Hair follicle dermal papilla cell (primary cell): ENCODE data around the gene MISP. TPM values are rescaled to one million over a fixed set of nuclear protein-coding genes. Genes with fewer than 3 reads are reported as not detected.

Source experiments
- small RNA-seq: library from RNA; depleted of rRNA; stranded (forward); fragments of <200 nt; gene quantifications from one replicate; pipeline ENCODE3, GENCODE V24; 2012
- total RNA-seq: library from RNA; depleted of rRNA; stranded (reverse); fragments of >200 nt; gene quantifications from 2 replicates; pipeline ENCODE4 v1.2.3, GENCODE V29; 2012

MISP gene
- total RNA-seq = under 0.01 TPM in 1 of 2 replicates, not detected in the other

GRCh38 chr19:750640-751423, at the start of gene MISP:
Gene MISP, plus strand, starts transcription at chr19:751112. Its CDS starts 5,835 bp downstream, at chr19:756947.

GRCh38 chr19:708154-709143, 42.5 kb upstream of the MISP start, which contains the start of gene PALM:
Gene PALM, plus strand, starts transcription at chr19:708935. Its CDS starts 212 bp downstream, at chr19:709147.

GRCh38 chr19:796692-797527, 46.0 kb downstream of the MISP start, which contains the start of gene PTBP1:
Gene PTBP1, plus strand, starts transcription at chr19:797452. Its CDS starts 46 bp downstream, at chr19:797498.

Small RNAs within 50 kb of the gene (small RNA-seq; reads per million reads assigned to genes)
- not detected for gene MIR3187

Other genes with a start within 250 kb of the MISP start
- gene TPGS1, start 243.6 kb upstream of the MISP start, total RNA-seq = 43.0 and 61.0 TPM in 2 replicates
- 48.2 and 51.9 TPM in 2 replicates for gene CDC34, start 219.4 kb upstream of the MISP start, total RNA-seq
- not detected in 2 replicates for gene GZMM, start 207.1 kb upstream of the MISP start, total RNA-seq
- 327 and 392 TPM in 2 replicates for gene BSG, start 178.5 kb upstream of the MISP start, total RNA-seq
- 2.4 and 2.9 TPM in 2 replicates for gene HCN2, start 161.2 kb upstream of the MISP start, total RNA-seq
- 20.8 and 27.9 TPM in 2 replicates for gene POLRMT, start 117.6 kb upstream of the MISP start, total RNA-seq
- gene FGF22, start 111.2 kb upstream of the MISP start, total RNA-seq = 0.16 TPM in 1 of 2 replicates, not detected in the other
- gene RNF126, start 87.9 kb upstream of the MISP start, total RNA-seq = 38.9 and 46.4 TPM in 2 replicates
- 34.2 and 42.5 TPM in 2 replicates for gene FSTL3, start 74.7 kb upstream of the MISP start, total RNA-seq
- not detected in 2 replicates for gene PRSS57, start 55.7 kb upstream of the MISP start, total RNA-seq
- 0.73 and 0.97 TPM in 2 replicates for gene PALM, start 42.2 kb upstream of the MISP start, total RNA-seq
- 99.9 and 128 TPM in 2 replicates for gene PTBP1, start 46.3 kb downstream of the MISP start, total RNA-seq
- 1.3 and 2.4 TPM in 2 replicates for gene PLPPR3, start 70.8 kb downstream of the MISP start, total RNA-seq
- not detected in 2 replicates for gene AZU1, start 76.7 kb downstream of the MISP start, total RNA-seq
- gene PRTN3, start 89.9 kb downstream of the MISP start, total RNA-seq = not detected in 2 replicates
- gene ELANE, start 101.2 kb downstream of the MISP start, total RNA-seq = 0.49 and 0.73 TPM in 2 replicates
- 33.5 and 41.1 TPM in 2 replicates for gene CFD, start 108.6 kb downstream of the MISP start, total RNA-seq
- gene MED16, start 142.1 kb downstream of the MISP start, total RNA-seq = 42.4 and 52.1 TPM in 2 replicates
- not detected in 2 replicates for gene RNU6-9, start 142.4 kb downstream of the MISP start, total RNA-seq
- gene R3HDM4, start 162.1 kb downstream of the MISP start, total RNA-seq = 34.6 and 46.8 TPM in 2 replicates
- gene KISS1R, start 166.2 kb downstream of the MISP start, total RNA-seq = not detected in 2 replicates
- gene ARID3A, start 174.9 kb downstream of the MISP start, total RNA-seq = 23.9 and 25.5 TPM in 2 replicates
- 32.7 and 32.9 TPM in 2 replicates for gene WDR18, start 233.2 kb downstream of the MISP start, total RNA-seq
- gene GRIN3B, start 249.3 kb downstream of the MISP start, total RNA-seq = 0.85 and 1.5 TPM in 2 replicates